Renal cortical epithelial cell (primary cell): Measurements from ENCODE around the gene PEMT. TPM values are rescaled to one million over a fixed set of nuclear protein-coding genes. Genes with fewer than 3 reads are reported as not detected.

Source experiments
- DNase-seq: peaks from one replicate; pipeline ENCODE4 v3.0.0-alpha.2; 2011; ENCODE audit warnings: low read depth
- total RNA-seq: library from RNA; depleted of rRNA; stranded (reverse); fragments of >200 nt; gene quantifications from 2 replicates; pipeline ENCODE4 v1.2.3, GENCODE V29; 2014

The PEMT gene
- total RNA-seq, 1 donor from 2014 or later, result 36.0 TPM

- peak; percentile 88 for DNase-seq
Observed at GRCh38 chr17:17514993-17515933, 76.2 kb downstream of the PEMT start.

DNA sequence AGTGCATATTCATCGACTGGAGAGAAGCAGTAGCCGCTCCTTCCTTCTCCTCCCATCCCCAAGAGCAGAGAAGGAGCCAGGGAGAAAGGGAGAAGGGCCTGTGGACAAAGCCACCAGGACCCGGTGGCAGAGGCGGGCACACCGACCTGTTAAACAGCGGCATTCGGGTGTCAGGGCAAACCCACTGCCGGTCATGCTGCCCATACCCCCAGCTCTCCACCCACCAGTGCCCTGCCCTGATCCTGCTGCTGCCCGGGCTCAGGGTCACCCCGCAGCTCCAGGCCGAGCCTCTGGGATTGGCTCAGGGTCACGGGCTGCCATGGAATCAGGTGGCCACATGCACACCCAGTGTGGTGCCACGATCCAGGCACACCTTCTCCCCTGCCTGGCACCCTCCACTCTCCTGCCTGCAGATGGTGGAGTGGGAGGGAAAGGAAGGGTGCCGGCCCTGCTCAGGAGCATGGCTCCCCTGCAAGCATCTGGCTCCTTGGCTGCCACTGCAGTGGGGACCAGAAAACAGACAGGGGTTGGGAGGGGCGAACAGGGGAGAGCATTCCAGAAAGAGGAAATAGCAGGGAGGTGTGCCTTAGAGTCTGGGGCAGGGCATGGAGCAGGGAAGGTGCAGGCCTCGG lies 77.0 kb downstream of the PEMT start:
- no peak for DNase-seq

DNA sequence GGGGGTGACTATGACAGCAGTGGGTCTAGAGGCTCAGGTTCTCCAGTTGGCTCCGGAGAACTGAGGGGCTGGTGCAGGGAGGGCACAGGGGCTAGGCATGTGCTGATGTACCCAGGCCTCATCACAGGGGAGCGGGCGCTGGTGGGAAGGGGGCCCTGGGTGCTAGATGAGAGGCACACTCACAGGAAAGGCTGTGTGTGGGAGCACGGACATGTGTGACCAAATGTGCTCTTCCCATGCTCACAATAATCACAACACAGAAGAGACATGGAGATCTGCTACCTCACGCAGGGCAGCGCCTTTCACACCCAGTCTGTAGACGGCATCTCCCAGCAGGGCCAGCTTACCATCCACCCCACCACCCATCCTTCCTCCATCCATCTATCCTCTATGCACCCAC lies 77.9 kb downstream of the PEMT start:
- DNase-seq, result no peak

GRCh38 chr17:17512866-17513265 lies 78.6 kb downstream of the PEMT start:
- no peak for DNase-seq

DNA sequence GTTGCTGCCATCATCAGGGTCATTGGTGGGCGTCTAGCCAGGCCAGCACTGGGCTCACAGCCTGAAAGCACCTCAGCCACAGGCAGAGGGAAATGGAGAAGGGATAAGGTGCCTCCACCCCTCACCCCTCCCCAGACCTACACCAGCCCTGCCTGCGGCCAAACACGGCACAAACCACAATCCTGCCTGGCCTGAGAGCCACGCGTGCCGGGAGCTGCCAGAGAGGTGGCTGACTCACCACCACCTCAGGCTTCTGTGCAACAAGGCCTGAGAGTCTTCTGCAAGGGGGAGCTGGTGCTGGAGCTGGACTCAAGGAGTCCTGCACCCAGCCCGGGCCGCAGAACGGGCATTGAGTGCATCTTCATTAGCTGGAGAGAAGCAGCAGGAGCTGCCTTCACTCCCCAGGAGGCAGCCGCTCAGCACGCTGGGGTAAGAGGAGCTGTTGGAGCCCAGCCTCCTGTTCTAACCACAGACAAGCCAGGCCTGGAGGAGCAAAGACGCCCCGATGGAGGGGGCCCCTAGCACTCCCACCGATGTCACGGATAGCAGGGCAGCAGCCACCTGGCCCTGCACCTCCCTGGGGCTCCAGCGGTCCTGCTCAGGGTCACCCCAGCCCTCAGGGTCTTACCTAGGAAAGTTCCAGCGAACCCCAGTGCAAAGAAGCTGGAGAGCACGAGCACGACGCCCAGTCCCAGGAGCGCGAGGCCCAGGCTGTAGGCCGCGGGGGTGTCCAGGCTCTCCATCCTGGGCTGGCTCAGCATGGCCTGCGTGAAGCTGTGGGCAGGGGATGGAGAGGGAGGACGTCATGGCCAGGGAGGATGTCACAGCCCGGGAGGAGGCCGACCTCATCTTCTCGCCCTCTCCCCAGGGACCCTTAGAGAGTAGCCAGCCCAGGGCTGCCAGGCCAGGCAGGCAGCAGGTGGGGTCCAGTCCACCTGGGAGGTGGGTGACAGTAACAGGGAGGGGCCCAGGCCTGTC lies 79.3 kb downstream of the PEMT start:
- peak; percentile 89 for DNase-seq

- DNase-seq, result no peak
Observed at GRCh38 chr17:17511293-17511741, 80.2 kb downstream of the PEMT start.

DNA sequence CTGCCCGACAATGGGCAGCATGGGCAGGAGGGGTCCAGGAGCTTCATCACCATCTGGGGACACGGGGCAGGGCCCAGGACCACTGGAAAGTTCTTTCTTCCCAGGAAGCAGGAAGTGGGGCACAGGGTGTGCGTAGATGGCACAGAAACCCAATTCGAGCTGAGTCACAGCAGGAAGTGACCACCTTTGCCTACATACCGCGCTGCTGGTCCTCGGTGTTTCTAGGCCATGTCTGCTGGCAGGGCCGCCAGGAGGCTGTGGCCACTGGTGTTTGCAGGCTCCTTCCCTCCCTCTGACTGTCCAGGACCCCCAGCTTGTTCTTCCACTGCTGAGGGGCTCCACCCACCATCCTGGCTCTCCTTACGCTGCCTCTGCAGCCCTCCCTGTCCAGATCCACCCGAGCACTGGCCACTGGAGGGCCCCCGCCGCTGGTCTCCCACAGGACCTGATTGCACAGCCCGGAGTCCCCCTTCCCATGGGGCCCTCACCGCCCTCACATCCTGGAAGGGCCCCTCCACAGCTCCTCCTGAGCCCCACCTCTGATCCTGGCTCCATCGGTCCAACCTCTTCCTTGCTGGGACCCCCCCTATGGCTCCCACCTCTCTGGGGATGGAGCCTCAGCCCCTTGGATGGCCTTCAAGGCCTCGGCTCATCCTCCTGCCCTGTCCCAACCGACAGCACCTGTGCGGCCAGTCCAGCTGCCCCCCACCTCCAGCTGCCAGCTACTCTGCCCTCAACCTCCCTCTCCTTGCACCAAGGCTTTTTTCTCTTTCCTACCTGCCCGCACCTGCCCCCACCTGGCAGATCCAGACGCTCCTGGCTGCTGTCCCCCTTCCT lies 80.8 kb downstream of the PEMT start:
- DNase-seq, result no peak

GRCh38 chr17:17509601-17510425 lies 81.7 kb downstream of the PEMT start:
- no peak for DNase-seq

DNA sequence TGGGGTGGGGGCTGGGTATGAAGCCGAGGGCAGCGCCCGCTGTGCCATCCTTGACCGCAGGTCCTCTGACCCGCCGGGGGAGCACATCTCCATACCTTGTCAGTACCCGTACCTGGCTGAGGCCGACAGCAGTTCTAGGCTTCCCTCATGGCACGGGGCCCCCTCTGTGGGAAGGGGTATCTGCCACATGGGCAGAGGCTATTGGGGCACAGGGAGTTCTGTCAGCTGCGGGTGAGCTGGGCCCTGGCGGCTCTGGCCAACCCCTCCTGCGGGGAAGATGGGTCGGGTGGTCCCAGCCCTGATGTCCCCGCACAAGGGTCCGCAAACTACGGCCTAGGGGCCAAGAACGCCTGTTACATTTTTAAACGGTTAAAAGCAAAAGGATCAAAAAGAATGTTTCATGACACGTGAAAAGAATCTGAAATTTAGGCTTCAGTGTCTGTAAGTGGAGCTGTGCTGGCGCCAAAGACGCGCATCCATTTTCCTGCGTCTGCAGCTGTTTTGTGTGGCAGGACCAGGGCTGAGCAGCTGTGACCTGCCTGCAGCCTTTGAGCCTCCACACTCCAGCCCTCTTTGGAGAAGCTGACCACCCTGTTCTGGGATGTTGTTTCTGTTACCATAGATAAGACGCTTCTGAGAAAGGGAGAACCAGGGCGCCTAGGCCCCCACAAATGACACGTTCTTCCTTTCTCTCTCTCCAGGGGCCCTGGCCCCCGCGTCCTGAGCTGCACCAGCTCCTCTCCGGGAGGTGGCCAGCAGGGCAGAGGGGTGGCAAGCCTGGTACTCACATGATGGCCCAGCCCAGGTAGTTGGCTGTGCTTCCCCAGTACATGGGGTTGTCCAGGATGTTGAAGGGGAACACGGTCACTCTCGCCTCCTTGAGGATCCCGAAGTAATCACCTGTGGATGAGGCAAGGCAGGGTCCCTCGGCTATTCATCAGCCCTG lies 82.6 kb downstream of the PEMT start:
- DNase-seq, result no peak

- no peak for DNase-seq
Observed at GRCh38 chr17:17508019-17508535, 83.4 kb downstream of the PEMT start.

GRCh38 chr17:17507465-17508011 lies 84.0 kb downstream of the PEMT start:
- no peak for DNase-seq

- DNase-seq, result no peak
Observed at GRCh38 chr17:17506893-17507464, 84.5 kb downstream of the PEMT start.

DNA sequence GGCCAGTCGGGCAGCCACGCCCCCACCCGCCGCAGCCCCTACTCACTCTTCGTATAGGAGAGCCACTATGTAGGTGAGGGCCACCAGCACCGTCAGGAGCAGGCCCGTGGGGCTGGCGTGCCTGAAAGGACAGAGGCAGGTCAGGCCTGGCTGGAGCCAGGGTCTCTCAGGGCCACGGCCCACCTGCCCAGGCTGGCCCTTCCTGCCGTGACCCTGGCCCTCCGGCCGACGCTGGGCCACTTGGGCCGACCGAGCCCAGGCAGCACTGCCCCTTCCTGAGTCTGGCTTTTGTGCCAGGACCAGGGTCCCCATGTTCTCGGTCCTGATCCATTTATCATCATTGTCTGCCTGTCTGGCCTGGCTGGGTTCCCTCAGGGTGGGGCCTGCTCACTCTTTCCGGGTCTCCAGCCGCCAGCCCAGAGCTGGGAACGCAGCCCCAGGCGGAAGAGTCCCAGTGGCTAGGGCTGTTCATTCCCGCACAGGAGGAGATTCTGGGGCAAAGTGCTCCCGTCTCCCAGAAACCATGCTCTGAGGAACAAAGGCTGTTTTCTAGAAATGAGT lies 85.2 kb downstream of the PEMT start:
- DNase-seq, result no peak

GRCh38 chr17:17505610-17506171 lies 85.8 kb downstream of the PEMT start:
- DNase-seq, result no peak

GRCh38 chr17:17505151-17505550 lies 86.4 kb downstream of the PEMT start:
- no peak for DNase-seq

DNA sequence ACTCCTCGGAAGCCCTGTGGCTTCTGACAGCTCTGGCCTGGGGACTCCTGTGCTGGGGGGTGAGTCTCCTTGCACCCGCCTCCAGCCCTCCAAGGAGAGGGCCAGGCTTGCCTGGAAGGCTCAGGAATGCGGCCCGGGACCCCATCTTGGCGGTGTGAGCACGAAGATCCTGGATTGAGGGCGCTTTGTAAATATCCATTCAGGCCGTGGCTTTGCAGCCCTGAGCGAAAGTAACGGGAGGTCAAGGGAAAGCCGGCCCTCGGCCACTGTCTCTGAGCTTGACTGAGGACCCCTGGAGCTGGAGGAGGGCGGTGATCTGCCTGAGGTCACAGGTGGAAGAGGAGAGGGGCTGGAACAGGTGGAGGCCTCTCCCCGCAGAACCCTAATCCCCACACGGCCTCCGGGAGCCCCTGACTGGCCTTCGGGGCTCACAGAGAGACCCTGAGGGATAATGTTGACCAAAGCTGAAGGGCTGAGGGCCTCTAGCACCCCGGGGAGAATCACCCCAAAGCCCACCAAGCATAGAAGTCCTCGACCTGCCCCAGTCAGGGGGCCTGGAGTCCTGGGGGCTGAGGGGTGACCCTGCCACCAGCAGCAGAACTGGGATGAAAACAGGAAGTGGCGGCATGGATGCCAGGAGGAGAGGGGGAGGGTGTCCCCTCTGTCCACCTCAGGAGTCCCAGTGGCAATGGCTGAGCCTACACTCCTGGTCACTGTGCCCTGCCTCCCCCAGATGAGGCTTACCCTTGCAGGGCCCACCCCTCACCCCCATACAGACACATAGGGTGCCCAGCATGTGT lies 87.0 kb downstream of the PEMT start:
- no peak for DNase-seq
